ENCODE measurements around the gene RANBP9. TPM values are rescaled to one million over a fixed set of nuclear protein-coding genes. Genes with fewer than 3 reads are reported as not detected.

RANBP9 gene
- total RNA-seq, 1 donor from 2014 or later, result 13.5 TPM

GRCh38 chr6:13688692-13689196 lies 22.9 kb downstream of the RANBP9 start:
- TF ChIP-seq CTCF (conservative IDR thresholded peaks at IDR 0.05; ENCODE audit: low read depth, low read length), result no peak
- DNase-seq (ENCODE audit: low read depth), result no peak
- no peak overlapping the region for H3K4me3 ChIP-seq (ENCODE audit: low read depth, low read length)

DNA sequence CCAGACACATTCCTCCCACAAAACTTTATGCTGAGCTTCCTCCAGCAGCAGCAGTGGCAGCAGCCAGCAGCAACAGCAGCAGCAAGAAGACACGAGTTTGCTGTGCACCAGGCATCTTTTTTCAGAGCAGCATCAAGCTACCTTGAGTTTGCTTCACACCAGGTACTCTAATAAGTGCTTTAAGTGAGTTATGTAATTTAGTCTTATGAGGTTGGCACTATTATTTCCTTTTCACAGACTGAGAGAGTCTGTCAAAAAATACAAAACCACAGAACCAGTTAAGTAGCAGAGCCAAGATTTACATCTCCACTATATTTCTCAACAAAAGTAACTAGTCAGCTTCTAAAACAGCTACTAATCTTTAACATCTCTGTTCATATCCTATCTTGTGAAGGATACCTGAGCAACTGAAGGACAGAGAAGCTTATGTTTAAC lies 23.7 kb downstream of the RANBP9 start:
- no peak for TF ChIP-seq CTCF (conservative IDR thresholded peaks at IDR 0.05; ENCODE audit: low read depth, low read length)
- no peak for DNase-seq (ENCODE audit: low read depth)
- H3K4me3 ChIP-seq (ENCODE audit: low read depth, low read length), result no peak overlapping the region

DNA sequence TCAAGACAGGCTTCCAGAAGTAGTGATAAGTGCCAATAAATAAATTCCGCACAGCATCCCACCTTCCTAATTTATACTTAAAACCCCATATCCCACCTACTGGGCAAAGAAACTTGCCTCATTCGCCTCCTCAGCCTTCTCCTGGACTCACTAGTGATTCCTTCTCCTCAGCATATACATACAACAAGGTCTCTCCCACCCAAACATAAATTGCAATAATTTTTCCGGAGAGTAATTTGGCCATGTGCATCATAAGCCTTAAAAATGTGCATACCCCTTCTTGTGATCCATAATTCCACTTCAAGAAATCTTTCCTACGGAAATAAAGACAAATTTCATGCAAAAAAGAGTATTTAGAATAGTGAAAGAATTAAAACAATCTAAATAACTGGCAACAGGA lies 26.8 kb downstream of the RANBP9 start:
- no peak overlapping the region for H3K4me3 ChIP-seq (ENCODE audit: low read depth, low read length)
- no peak for TF ChIP-seq CTCF (conservative IDR thresholded peaks at IDR 0.05; ENCODE audit: low read depth, low read length)

GRCh38 chr6:13683038-13683437 lies 28.6 kb downstream of the RANBP9 start:
- DNase-seq (ENCODE audit: low read depth), result no peak
- TF ChIP-seq CTCF (conservative IDR thresholded peaks at IDR 0.05; ENCODE audit: low read depth, low read length), result no peak
- H3K4me3 ChIP-seq (ENCODE audit: low read depth, low read length), result no peak overlapping the region

More for the DNA sequence above, 26.8 kb downstream of the RANBP9 start:
- DNase-seq (ENCODE audit: low read depth), result no peak

- no peak for TF ChIP-seq CTCF (conservative IDR thresholded peaks at IDR 0.05; ENCODE audit: low read depth, low read length)
- no peak for DNase-seq (ENCODE audit: low read depth)
- no peak overlapping the region for H3K4me3 ChIP-seq (ENCODE audit: low read depth, low read length)
These were observed 29.3 kb downstream of the RANBP9 start for GRCh38 chr6:13682346-13682745.

DNA sequence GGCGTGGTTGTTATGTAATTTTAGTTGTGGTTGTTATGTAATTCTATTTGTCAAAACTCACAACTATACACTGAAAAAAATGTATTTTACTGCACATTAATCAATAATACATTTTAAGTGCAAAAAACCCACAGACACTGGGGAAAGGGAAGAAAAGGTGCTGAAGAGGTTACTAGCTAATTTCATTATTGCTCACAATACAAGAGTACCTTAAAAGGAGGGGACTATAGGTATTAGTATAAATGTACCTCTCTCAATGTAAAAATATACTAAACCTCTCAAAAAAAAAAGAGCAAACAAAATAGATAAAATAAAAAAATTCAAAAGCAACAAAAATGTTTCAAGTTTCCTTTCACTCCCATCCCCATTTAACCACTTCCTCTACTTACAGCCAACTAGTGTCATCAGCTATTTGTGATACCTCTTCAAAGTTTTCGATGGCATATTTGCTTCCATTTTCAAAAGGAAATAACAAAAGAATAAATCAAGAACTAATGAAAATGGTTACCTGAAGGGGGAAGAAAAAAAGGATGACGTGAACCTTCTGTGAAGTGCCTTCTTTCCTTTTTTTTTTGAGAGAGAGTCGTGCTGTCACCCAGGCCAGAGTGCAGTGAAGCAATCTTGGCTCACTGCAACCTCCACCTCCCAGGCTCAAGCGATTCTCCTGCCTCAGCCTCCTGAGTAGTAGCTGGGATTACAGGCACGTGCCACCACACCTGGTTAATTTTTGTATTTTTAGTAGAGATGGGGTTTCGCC lies 30.2 kb downstream of the RANBP9 start:
- no peak for TF ChIP-seq CTCF (conservative IDR thresholded peaks at IDR 0.05; ENCODE audit: low read depth, low read length)
- no peak for DNase-seq (ENCODE audit: low read depth)
- no peak overlapping the region for H3K4me3 ChIP-seq (ENCODE audit: low read depth, low read length)
